D341Med (cell line): Measurements from ENCODE around the gene SMOC1.

Experiments
- DNase-seq: peaks from one replicate; pipeline ENCODE4 v3.0.0; 2012; ENCODE audit warnings: low spot score

The SMOC1 gene, protein sequence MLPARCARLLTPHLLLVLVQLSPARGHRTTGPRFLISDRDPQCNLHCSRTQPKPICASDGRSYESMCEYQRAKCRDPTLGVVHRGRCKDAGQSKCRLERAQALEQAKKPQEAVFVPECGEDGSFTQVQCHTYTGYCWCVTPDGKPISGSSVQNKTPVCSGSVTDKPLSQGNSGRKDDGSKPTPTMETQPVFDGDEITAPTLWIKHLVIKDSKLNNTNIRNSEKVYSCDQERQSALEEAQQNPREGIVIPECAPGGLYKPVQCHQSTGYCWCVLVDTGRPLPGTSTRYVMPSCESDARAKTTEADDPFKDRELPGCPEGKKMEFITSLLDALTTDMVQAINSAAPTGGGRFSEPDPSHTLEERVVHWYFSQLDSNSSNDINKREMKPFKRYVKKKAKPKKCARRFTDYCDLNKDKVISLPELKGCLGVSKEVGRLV

DNA sequence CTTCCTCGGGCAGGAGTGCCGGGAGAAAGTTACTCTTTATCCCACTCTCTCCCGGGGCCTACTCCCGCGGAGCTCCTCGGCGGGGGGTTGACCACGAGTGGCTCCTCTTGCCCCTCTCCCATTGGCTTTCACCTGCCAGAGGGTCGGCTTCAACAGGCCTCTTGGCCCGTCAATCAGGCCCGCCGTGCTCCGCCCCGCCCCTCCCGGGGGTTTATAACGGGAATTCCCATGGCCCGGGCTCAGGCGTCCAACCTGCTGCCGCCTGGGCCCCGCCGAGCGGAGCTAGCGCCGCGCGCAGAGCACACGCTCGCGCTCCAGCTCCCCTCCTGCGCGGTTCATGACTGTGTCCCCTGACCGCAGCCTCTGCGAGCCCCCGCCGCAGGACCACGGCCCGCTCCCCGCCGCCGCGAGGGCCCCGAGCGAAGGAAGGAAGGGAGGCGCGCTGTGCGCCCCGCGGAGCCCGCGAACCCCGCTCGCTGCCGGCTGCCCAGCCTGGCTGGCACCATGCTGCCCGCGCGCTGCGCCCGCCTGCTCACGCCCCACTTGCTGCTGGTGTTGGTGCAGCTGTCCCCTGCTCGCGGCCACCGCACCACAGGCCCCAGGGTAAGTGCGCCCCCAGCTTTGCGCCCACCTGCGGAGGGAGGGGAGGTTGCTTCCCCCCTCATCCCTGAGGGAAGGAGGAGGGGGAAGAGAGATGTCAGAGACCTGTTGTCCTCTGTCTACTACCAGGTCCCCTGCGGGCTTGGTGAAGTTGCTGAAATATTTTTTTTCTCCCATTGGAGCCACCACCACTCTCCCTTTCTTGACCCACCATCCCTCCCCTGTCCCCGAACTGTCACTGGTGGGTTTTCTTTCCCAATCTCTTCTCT is at the start of gene SMOC1:
TSS of gene SMOC1 (plus strand) at position 242 of the 869 bp plus-strand sequence. CDS start at position 505, 263 bp downstream.
- DNase-seq: peak; percentile 77

- no peak for DNase-seq
Observed at GRCh38 chr14:69838881-69839416, 40.3 kb upstream of the SMOC1 start.

GRCh38 chr14:69839661-69840060 is 39.6 kb upstream of the SMOC1 start:
- DNase-seq: no peak

- DNase-seq: no peak
Observed at GRCh38 chr14:69841656-69842055, 37.6 kb upstream of the SMOC1 start.

DNA sequence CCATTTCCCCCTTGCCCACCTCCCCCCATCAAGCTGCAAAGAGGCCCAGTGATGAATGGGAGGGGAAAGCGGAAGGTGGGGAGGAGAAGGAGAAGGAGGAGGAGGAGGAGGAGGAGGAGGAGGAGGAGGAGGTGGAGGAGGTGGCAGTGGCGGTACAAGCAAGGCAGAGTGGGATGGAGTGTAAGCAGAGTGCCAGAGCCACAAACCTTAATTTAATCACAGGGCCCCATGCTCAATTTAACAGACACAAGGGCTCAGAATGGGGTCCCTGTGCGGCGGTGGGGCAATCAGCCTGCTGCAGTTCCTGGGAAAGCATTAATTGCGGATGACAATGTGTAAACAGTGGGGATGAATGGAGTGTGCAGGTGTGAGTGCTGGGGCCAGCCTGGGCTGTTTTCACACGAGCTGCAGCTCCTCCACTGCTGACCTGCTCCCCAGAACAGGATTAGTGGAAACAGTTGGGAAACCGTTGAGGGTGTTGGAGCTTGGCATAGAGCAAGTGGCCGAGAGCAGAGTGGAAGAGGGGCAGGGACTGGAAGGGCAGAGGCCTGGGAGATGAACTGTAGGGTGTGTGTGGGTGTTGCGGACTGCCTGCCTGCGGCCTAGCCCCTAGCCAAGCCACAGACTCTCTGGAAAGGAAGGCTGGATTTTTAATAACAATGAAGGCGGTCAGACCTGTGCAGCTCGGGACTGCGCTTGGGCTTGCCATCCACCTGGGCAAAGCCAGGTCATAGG is 36.4 kb upstream of the SMOC1 start:
- DNase-seq: no peak

DNA sequence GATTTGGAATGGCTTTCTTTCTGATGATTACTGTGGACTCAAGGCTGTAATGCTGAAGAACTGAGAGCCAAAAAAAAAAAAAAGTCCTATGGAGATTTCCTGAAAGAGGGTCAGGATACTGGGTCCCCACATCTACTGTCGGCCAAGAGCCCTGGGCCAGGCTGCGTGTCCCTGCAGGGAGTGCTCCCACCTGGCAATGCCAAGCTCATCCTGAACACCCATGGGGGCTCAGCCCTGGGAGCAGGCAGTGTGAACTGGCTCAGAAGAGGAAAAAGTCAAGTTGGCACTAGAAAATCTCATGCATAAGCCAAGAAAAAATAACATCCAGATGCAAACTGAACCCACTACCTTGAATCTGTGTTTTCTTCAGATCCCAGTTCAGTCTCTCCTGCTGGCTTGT is 35.0 kb upstream of the SMOC1 start:
- no peak for DNase-seq

GRCh38 chr14:69845050-69845581 is 34.1 kb upstream of the SMOC1 start:
- DNase-seq: no peak

GRCh38 chr14:69845787-69846186 is 33.4 kb upstream of the SMOC1 start:
- DNase-seq: no peak

DNA sequence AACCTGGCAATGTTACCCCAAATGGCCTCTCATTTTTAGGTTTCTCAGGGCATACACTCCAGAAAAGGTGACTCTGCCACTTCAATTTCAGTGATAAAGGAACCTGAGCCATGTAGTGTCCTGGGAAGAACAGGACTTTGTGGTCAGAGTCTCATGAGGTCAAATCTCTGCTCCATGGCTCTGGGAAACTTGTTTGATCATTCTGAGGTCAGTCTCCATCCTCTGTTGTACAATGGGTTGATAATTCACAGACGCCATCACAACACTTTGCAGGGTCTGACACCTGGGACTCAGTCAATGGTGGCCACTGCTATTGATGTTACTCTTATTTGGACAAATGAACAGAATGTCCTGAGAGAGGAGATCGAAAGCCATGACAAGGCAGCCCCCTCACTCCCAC is 31.1 kb upstream of the SMOC1 start:
- DNase-seq: no peak

DNA sequence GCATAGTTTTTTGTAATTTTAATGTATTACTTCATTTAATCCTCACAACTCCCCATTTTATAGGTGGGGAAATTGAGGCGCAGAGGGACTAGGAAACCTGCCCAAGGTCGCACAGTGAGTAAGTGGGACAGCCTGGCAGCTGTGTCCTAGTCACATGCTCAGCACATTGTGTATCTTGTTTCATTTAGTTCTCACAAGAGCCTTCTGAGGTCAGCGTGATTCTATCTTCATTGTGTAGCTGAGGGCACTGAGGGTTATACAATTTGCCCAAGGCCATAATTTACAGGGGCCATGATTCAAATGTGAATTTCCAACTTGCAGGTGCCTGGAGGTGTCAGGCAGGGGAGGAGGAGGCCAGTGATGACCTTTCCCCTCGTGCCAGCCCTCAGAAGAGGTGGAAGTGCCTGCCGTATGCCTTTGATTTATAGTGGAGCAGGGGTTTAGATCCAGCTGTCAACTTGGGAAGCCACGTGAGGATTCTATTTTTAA is 30.3 kb upstream of the SMOC1 start:
- DNase-seq: no peak

DNA sequence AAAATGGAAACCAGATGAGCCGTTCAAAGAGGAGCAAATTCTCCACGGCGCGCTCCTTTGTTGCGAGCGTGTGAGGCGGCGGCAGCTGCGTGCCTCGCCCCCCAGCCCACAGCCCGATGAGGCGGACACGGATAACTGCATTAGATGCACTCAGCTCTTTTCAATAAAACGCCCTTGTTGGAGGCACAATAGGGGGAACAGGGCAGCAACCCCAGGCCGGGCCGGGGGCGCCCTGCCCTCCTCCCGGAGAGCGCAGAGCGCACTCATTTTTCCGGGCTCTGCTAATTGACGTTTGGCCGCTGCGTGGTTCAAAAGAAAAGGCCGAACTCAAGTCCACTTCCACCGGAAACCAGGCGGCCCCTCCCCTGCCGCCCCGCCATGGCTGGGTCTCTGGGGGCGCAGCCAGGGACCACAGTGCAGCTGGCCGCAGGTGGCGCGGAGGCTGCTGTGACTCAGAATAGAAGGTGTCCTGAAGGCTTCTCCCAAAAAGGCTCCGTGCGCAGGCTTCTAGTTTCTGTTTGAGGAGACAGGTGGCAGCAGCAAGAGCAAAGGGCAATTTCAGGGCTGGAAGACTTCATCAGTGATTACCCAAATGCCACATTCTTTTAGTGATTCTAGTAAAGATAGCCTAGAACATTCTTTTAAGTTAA is 29.0 kb upstream of the SMOC1 start:
- DNase-seq: peak; percentile 17

DNA sequence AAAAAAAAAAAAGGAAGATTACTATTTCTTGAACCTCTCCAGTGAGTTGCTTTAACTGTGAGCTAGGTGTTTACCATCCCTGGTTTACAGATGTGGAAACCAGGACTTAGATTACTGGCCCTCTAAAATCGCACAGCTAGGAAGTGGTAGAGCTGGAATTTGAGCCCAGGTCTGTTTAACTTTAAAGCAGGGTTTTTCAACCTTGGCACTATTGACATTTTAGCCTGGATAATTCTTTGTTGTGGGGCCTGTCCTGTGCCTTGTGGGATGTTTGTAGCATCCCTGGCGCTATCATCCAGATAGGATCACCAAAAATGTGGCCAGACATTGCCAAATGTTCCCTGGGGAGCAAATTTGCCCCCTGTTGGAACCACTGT is 28.5 kb upstream of the SMOC1 start:
- DNase-seq: no peak

GRCh38 chr14:69852531-69853321 is 26.5 kb upstream of the SMOC1 start:
- no peak for DNase-seq

- DNase-seq: no peak
Observed at GRCh38 chr14:69853774-69854173, 25.4 kb upstream of the SMOC1 start.

DNA sequence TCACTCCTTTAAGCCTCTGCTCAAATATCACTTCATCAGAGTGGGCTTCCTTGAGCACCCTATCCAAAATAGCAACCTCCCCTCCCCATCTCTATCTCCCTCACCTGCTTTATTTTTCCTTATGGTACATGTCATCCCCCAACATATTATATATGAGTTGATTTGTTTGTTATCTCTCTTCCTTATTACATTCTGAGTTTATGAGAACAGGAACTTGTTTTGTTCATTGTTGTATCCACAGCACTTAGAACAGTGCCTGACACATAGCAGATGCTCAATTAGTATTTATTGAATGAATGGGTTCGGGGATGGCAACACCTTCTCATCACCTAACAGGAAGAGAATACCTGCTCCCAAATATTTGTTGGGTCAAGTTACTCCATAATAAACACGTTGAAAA is 24.6 kb upstream of the SMOC1 start:
- DNase-seq: no peak

DNA sequence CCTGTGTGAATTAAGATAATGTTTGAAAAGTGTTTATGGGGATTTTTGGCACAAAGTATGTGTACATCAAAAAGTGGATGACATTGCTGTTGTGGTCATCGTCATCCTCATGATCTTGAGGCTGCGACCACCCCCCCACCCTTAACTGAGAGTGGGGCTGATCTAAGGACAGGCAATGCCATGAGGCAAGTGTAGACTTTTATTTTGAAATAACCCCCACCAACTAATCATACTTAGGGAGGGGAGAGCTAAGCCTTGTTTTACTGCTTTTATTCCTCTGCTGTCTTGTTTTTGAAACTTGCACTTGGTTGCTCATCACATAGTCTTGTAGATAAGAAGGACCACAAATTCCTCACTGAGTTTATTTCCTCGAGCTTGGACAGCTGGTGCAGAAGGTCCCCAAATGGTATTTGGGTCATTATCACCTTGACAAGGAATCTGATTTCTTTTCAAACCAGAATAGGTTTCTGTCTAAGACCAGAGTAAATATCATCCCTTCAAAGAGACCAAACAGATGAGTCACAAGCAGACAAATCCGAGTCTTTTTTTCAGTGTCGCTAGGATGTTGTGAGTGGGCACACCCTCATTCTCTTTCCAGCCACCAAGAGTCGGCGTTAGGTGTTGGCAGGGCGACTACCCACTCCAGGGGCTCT is 23.9 kb upstream of the SMOC1 start:
- no peak for DNase-seq

DNA sequence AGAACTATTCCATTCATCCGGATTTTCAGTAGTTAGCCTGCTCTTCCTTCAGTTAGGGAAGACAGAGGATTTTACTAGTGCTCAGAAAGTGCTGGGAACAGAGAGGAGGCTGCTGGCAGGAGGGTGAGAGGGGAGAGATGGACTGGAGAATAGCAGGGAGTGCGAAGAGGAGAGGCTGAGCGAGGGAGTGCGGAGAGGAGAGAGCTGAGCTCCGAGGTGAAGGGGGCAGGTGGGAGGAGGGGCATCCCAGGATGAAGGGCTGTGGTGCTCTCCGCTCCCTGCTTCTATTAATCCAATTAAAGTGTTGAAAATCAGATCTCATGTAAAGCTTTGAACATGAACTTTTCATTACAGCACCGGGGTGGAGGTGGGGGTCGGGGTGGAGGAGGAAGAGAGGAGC is 20.4 kb upstream of the SMOC1 start:
- no peak for DNase-seq

GRCh38 chr14:69859591-69859990 is 19.6 kb upstream of the SMOC1 start:
- no peak for DNase-seq

- no peak for DNase-seq
Observed at GRCh38 chr14:69860221-69860620, 19.0 kb upstream of the SMOC1 start.

DNA sequence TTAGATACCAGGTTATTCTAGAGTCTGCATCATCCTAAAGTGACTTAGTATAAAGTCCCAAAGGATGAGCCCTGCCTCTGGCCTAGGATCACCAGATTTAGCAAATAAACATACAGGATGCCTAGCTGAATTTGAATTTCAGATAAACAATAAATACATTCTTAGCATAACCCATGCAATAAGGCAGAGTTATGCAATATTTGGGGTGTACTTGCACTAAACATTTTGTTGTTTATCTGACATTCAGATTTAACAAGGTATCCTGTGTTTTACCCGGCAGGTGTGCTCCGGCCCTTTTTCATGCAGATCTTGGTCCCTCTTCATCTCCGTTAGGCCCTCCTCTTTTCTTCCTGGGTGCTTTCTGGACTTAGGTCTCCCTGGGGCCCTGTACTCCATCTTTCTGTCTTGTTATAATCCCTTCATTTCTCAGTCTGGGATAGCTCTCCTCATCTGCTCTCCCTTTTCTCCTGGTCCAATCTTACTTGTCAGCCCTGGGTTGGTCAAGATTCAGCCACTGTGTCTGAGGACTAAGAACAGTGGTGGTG is 18.1 kb upstream of the SMOC1 start:
- DNase-seq: no peak
